ENCODE results near the gene METRN. TPM values are rescaled to one million over a fixed set of nuclear protein-coding genes. Genes with fewer than 3 reads are reported as not detected.

The METRN gene
- total RNA-seq, 1 donor, result 33.3 TPM

- no peak for TF ChIP-seq CTCF (IDR thresholded peaks at IDR 0.05; ENCODE audit: extremely low read depth, low read depth, low read length)
- H3K27me3 ChIP-seq (ENCODE audit: insufficient read depth, low read length), result no peaks in the 10 kb centered on the region
- peak; percentile 92 for DNase-seq (ENCODE audit: insufficient read length, low spot score, missing footprints)
- H3K79me2 ChIP-seq (ENCODE audit: insufficient read depth, low read length), result peaks cover 5% of the 10 kb centered on the region
- H3K4me3 ChIP-seq (ENCODE audit: insufficient read depth, low read length), result peak overlapping the region; percentile 66
- H3K9me3 ChIP-seq (ENCODE audit: low read depth, low read length), result no peaks in the 10 kb centered on the region
- peak overlapping the region; percentile 64 for H3K4me2 ChIP-seq (ENCODE audit: insufficient read depth, low read length)
- peaks cover 26% of the 10 kb centered on the region for H3K36me3 ChIP-seq (ENCODE audit: insufficient read depth, low read length)
- H4K20me1 ChIP-seq (ENCODE audit: insufficient read depth, low read length), result peaks cover 33% of the 10 kb centered on the region
- no peak overlapping the region for H2AFZ ChIP-seq (ENCODE audit: low read length)
- H3K27ac ChIP-seq (ENCODE audit: low read depth, low read length), result no peak overlapping the region
- H3K4me1 ChIP-seq (ENCODE audit: insufficient read depth, low read length), result peaks cover 5% of the 10 kb centered on the region
Observed at GRCh38 chr16:675884-676564, 38.9 kb upstream of the METRN start.

- Histone ChIP-seq H2AFZ (ENCODE audit: low read length) (no peak overlapping the region), H3K27ac (ENCODE audit: low read depth, low read length) (no peak overlapping the region)
- TF ChIP-seq CTCF (IDR thresholded peaks at IDR 0.05; ENCODE audit: extremely low read depth, low read depth, low read length), result no peak
Observed at GRCh38 chr16:676565-676902, 38.4 kb upstream of the METRN start.

GRCh38 chr16:676913-677312 is 38.0 kb upstream of the METRN start:
- H3K4me2 ChIP-seq (ENCODE audit: insufficient read depth, low read length), result no peak overlapping the region
- H3K36me3 ChIP-seq (ENCODE audit: insufficient read depth, low read length), result peaks cover 27% of the 10 kb centered on the region
- peaks cover 12% of the 10 kb centered on the region for H3K79me2 ChIP-seq (ENCODE audit: insufficient read depth, low read length)
- DNase-seq (ENCODE audit: insufficient read length, low spot score, missing footprints), result no peak
- no peaks in the 10 kb centered on the region for H3K9me3 ChIP-seq (ENCODE audit: low read depth, low read length)
- H3K27ac ChIP-seq (ENCODE audit: low read depth, low read length), result no peak overlapping the region
- H3K4me1 ChIP-seq (ENCODE audit: insufficient read depth, low read length), result peaks cover 14% of the 10 kb centered on the region
- H3K27me3 ChIP-seq (ENCODE audit: insufficient read depth, low read length), result no peaks in the 10 kb centered on the region
- H4K20me1 ChIP-seq (ENCODE audit: insufficient read depth, low read length), result peaks cover 40% of the 10 kb centered on the region
- no peak overlapping the region for H3K4me3 ChIP-seq (ENCODE audit: insufficient read depth, low read length)
- no peak overlapping the region for H2AFZ ChIP-seq (ENCODE audit: low read length)
- TF ChIP-seq CTCF (IDR thresholded peaks at IDR 0.05; ENCODE audit: extremely low read depth, low read depth, low read length), result no peak

More at GRCh38 chr16:676565-676902, 38.4 kb upstream of the METRN start:
- no peak overlapping the region for H3K4me3 ChIP-seq (ENCODE audit: insufficient read depth, low read length)
- H3K4me2 ChIP-seq (ENCODE audit: insufficient read depth, low read length), result no peak overlapping the region
- H4K20me1 ChIP-seq (ENCODE audit: insufficient read depth, low read length), result peaks cover 37% of the 10 kb centered on the region
- no peak for DNase-seq (ENCODE audit: insufficient read length, low spot score, missing footprints)
- peaks cover 24% of the 10 kb centered on the region for H3K36me3 ChIP-seq (ENCODE audit: insufficient read depth, low read length)
- H3K4me1 ChIP-seq (ENCODE audit: insufficient read depth, low read length), result peaks cover 10% of the 10 kb centered on the region
- H3K9me3 ChIP-seq (ENCODE audit: low read depth, low read length), result no peaks in the 10 kb centered on the region
- peaks cover 8% of the 10 kb centered on the region for H3K79me2 ChIP-seq (ENCODE audit: insufficient read depth, low read length)
- no peaks in the 10 kb centered on the region for H3K27me3 ChIP-seq (ENCODE audit: insufficient read depth, low read length)

- H3K4me1 ChIP-seq (ENCODE audit: insufficient read depth, low read length), result peaks cover 16% of the 10 kb centered on the region
- DNase-seq (ENCODE audit: insufficient read length, low spot score, missing footprints), result no peak
- no peak overlapping the region for H3K4me2 ChIP-seq (ENCODE audit: insufficient read depth, low read length)
- H3K27ac ChIP-seq (ENCODE audit: low read depth, low read length), result no peak overlapping the region
- no peak overlapping the region for H3K4me3 ChIP-seq (ENCODE audit: insufficient read depth, low read length)
- peaks cover 19% of the 10 kb centered on the region for H3K79me2 ChIP-seq (ENCODE audit: insufficient read depth, low read length)
- no peak for TF ChIP-seq CTCF (IDR thresholded peaks at IDR 0.05; ENCODE audit: extremely low read depth, low read depth, low read length)
- H3K9me3 ChIP-seq (ENCODE audit: low read depth, low read length), result no peaks in the 10 kb centered on the region
- H4K20me1 ChIP-seq (ENCODE audit: insufficient read depth, low read length), result peaks cover 43% of the 10 kb centered on the region
- no peak overlapping the region for H2AFZ ChIP-seq (ENCODE audit: low read length)
- peaks cover 27% of the 10 kb centered on the region for H3K36me3 ChIP-seq (ENCODE audit: insufficient read depth, low read length)
- no peaks in the 10 kb centered on the region for H3K27me3 ChIP-seq (ENCODE audit: insufficient read depth, low read length)
Observed at GRCh38 chr16:677316-678190, 37.4 kb upstream of the METRN start.

Data from osteoblast (primary cell).